Stimulated activated CD4-positive, alpha-beta T cell treated with anti-CD3 and anti-CD28 coated beads, Interleukin-2, amount 100 ng/mL, for 24 hours (primary cell): ENCODE data around the gene PPP1CA.
"Not testable (repeated sequence)": the region's sequence is repeated elsewhere in the genome, so short reads cannot be mapped to it uniquely, and the experiment has no call there.

Experiments used
- DNase-seq, 2 donors: peaks; one replicate each; pipeline ENCODE4 v3.0.0-alpha.2; 2020

Gene PPP1CA

DNA sequence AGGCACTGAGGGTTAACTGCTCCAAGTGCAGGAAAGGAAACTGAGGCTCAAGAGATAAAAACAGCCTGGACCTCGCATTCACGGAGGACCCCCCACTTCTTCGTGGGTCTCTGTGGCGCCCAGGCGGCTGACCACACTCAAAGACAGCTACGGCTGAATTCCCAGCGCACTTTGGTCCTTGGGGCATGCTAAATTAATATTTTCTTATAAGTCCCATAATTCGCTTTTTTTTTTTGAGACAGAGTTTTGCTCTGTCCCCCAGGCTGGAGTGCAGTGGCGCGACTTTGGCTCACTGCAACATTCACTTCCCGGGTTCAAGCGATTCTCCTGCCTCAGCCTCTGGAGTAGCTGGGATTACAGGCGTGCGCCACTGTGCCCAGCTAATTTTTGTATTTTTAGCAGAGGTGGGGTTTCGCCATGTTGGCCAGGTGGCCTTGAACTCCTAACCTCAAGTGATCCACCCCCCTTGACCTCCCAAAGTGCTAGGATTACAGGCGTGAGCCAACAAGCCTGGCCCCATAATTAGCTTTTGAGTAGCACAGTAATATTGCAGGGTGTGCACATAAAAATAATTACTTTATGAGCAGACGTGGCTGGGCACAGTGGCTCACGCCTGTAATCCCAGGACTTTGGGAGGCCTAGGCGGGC lies 658 bp upstream of the PPP1CA start:
- not testable (repeated sequence) for DNase-seq

DNA sequence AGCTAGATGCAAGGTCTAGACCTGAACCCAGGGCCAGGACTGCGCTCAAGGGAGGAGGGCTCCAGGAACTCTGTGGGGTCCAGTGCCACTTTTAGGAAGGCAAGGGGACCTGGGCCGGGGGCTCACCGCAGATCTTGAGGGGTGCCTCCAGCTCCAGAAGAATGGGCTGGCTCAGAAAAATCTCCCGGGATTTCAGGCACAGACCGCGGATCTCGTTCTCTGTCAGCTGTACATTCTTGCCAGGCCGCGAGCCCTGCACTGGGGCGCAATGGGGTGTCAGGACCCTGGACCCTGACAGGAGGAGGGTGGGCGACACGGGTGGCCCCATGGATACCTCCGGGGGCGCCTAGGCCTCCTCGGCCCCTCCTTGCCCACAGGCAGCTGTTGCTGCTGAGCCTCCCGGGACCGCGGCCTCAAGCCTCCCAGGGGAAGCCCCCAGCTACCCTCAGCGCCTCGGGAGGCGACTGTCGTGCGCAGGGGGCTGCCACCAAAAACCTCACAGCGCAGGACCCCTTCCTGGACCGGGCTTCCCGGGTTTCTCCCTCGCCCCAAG lies 640 bp downstream of the PPP1CA start:
- peak in 1 of 2 donors; percentile 25 for DNase-seq

- peak in 1 of 2 donors; percentile 26 for DNase-seq
Observed at GRCh38 chr11:67400251-67400941, 1.3 kb downstream of the PPP1CA start.

DNA sequence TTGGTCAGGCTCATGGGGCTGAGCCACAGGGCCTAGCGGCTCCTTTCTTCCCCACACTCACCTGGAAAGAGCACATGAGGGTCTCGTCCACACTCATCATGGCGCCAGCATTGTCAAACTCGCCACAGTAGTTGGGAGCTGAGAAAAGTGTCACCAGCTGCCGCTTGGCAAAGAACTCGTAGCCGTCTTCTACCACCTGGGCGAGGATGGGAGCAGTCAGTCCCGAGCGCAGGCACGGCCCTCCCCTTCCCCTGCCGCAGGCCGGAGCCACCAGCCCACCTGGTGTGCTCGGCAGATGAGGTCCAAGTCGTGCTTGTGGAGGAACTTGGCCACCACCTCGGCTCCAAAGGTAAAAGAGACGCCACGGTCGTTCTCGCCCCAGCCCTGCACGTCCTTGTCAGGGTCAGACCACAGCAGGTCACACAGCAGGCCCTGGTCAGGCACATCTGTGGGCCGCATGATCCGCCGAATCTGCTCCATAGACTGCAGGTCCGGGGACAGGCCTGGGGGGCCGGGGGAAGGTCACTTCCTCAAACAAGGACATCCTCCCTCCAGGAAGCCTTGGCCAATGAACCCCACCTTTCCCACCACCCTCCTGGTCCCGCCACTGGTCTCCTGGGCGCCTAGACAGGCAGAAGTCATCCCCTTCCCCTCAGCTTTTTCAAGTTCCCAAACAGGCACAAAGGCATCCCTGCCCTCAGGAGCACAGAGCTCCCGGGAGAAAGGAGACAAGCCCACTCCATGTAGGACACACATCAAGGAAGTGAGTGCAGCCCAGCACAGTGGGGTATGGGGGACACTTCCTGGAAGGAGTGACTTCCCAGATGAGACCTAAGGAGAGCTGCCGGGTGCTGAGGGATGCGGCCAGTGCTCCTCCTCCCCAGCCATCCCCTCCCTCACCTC lies 2.7 kb downstream of the PPP1CA start:
- DNase-seq = no peak

DNA sequence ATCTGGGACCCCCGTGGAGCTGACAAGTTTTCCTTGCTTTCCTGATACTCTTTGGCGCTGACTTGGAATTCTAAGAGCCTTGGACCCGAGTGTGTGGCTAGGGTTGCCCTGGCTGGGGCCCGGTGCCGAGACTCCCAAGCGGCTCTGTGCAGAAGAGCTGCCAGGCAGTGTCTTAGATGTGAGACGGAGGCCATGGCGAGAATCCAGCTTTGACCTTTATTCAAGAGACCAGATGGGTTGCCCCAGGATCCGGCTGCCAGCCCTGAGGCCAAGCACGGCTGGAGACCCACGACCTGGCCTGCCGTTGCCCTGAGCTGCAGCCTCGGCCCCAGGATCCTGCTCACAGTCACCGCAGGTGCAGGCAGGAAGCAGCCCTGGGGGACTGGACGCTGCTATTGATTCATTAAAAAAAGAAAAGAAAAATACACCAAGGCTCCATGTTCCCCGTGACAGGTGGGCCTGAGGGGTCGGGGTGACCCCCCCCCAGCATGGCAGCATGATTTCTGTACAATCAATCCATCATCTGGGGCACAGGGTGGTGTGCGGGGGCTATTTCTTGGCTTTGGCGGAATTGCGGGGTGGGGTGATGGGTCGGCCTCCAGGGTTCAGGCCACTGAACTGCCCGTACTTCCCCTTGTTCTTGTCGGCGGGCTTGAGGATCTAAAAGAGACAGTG lies 3.5 kb downstream of the PPP1CA start:
- no peak for DNase-seq

- DNase-seq = no peak
Observed at GRCh38 chr11:67397536-67397935, 4.1 kb downstream of the PPP1CA start.

GRCh38 chr11:67396587-67397389 lies 4.9 kb downstream of the PPP1CA start:
- DNase-seq = no peak

DNA sequence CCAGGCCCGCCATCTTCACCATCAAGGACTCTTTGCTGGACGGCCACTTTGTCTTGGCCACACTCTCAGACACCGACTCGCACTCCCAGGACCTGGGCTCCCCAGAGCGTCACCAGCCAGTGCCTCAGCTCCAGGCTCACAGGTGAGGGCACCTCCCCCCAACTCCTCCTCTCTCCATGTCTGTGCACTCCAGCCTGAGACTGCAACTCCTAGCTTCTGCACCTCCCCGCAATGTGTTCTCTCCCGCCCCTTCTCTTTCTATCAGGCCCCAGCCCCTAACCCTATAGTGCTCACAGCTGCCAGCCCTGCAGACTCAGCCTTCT lies 5.4 kb downstream of the PPP1CA start:
- no peak for DNase-seq

DNA sequence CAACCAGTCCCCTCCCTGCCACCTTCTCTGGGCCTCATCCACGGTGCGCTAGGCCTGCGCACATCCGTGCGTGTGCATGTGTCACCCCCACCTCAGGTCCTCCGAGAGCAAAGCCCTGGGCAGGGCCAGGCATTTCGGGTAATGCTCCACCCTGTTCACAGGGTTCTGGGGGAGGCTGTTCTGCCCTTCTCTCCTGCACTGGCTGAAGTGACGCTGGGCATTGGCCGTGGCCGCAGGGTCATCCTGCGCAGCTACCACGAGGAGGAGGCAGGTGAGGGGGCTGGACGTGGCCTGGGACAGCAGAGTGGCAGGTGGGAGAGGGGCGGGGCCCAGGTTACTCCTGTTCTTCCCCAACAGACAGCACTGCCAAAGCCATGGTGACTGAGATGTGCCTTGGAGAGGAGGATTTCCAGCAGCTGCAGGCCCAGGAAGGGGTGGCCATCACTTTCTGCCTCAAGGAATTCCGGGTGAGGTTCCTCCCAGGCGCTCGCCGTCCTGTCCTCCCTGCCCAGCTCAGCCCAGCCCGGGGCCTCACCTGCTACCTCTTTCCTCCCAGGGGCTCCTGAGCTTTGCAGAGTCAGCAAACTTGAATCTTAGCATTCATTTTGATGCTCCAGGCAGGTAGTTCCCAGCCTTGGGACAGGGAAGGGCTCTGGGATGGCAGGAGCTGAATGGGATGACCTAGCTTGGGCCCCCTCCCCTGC lies 6.0 kb downstream of the PPP1CA start:
- DNase-seq = no peak

- no peak for DNase-seq
Observed at GRCh38 chr11:67393990-67394389, 7.7 kb downstream of the PPP1CA start.

- DNase-seq = no peak
Observed at GRCh38 chr11:67393437-67393836, 8.2 kb downstream of the PPP1CA start.

- no peak for DNase-seq
Observed at GRCh38 chr11:67392183-67392715, 9.4 kb downstream of the PPP1CA start.

- peak; percentile 93 to 94 for DNase-seq
Observed at GRCh38 chr11:67391304-67392182, 10.1 kb downstream of the PPP1CA start, which contains the start of gene RAD9A. Gene RAD9A (plus strand): TSS chr11:67391986. CDS start chr11:67392045, 59 bp downstream.

DNA sequence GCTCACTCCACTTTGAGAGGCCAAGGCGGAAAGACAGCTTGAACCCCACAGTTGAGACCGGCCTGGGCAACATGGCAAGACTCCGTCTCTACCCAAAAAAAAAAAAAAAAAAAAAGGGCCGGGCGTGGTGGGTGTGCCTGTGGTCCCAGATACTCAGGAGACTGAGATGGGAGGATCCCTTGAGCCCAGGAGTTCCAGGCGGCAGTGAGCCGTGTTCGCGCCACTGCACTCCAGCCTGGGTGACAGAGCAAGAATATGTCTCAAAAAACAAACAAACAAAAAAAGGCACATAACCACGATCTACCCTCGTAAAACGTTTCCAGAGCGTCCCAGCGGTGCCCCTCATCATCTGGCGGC lies 10.7 kb downstream of the PPP1CA start:
- DNase-seq = no peak

- DNase-seq = peak; percentile 60 to 70
Observed at GRCh38 chr11:67389477-67389876, 12.2 kb downstream of the PPP1CA start.

DNA sequence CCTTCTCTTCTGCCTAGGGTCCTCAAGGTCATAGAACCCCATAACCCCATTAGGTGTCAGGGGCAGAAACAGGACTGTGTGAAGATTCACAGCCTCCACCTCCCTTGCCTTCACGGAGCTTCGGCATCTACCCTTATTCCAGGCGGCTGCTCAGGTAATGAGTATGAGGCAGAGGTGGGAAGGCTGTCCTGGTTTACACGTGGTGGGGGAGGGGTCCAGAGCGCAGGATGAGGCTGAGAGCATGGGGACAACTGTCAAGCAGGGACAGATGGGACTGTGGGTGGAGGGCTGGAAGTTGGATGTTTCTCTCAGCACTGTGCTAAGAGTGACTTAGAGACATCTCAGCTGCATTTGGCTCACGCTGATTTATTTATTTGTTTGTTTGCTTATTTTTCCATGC lies 14.1 kb downstream of the PPP1CA start:
- DNase-seq = no peak

- DNase-seq = no peak
Observed at GRCh38 chr11:67387069-67387468, 14.6 kb downstream of the PPP1CA start.

GRCh38 chr11:67384851-67385366 lies 16.7 kb downstream of the PPP1CA start:
- no peak for DNase-seq

DNA sequence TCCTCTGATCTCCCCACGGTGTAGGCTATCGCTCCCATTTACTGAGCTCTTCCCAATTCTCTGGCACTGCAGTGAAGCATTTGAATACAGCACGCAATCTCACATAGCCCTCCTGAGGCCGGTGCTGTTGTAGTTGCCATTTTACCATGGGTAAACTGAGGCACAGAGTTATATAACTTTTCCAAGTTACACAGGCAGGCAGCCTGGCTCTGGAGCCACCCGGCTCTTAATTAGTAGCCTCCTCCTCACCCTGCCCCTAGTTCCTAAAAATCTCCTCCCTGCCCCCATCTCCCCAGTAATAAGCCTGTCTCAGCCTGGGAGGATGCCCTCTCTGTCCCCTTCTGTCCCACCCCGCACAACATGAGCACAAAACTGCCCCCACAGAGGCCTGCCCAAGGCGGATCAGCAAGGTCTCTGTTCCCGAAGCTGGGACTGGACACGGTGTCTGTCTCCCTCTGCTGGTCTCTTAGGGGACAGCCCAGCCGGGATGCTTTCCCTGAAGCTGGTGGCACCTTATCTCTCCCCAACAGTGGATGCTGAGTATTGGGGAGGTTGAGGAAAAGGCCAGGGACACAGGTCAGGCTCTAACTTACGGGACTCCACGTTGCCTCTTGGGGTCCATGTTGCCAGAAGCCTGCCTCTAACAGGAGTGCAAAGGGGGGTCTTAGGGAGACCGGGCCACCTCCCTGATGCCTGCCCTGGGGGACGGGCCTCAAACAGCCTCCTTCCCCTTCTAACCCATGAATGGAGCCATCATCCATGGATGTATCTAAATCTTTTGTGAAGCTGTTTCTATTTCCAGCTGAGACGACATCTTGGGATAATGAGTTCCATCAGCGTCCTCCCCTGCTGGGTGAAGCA lies 19.2 kb downstream of the PPP1CA start:
- peak; percentile 86 to 87 for DNase-seq
